ENCODE data around the gene PEPD. TPM values are rescaled to one million over a fixed set of nuclear protein-coding genes. Genes with fewer than 3 reads are reported as not detected.

The PEPD gene
- total and polyA plus RNA-seq, 2 donors (not counting 3 experiments of a cell fraction or from before 2014, with no cell fraction given) = 73.7 to 126 TPM

DNA sequence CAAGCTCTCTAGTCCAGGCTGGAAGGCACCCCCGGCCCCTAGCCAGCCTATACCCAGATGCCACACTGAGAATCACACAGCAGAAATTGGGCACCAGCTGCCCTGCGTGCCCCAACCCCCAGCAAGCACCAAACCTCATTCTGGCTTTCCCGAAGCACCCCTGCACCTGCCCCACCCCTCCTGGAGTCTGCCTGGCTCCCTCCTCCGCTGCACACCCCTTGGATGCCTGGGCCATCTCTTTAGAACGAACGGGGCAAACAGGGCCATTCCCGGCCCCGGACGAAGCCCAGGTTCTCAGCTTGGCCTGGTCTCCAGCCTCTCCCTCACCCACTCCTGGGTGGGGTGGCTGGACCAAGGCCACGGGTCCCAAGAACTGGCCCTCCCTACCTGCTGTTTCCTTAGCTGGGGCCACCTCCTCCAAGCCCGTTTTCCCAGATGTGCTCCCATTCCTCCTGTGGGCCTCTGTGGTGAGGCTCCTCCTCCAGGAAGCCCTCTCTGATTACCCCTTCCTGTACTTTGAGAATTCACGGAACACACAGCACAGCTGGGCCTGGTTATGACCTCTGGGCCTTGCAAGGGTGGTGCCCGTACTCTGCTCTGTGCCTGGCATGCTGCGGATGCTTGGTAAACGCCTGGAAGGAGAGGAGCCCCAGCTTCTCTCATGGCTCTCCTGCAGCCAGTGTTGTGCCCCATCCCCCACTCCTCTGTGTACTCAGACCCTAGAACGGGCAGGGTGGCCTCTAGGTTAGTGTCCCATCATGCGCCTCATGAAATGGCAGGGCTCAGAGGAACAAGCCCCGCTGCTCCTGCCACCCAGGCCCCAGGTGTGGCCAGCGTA is 126.6 kb downstream of the PEPD start:
- CTCF ChIA-PET = interaction anchor here (0.6 to 4.4 kb wide), 8 partner anchors 11 to 251 kb away, joined by 3 to 18 read pairs (median 8); partner anchors contain the start of gene CEBPG
- H3K9me1 ChIP-seq (replicated peaks; ENCODE audit: control insufficient read depth, extremely low read depth, insufficient read depth, low read length) = no peaks in the 10 kb centered on the region
- dilution Hi-C loops (cut with MboI; ENCODE audit: extremely low pct_ligation_motif_present, low sequenced_read_pairs) = no loop called here
- H3K27me3 ChIP-seq (ENCODE audit: control insufficient read depth in 2 of 2, insufficient read depth in 2 of 2, low read length in 2 of 2) = no peaks in the 10 kb centered on the region
- H3K4me3 ChIP-seq (replicated peaks in 1 of 3; ENCODE audit: insufficient read depth in 1 of 3, low read depth in 1 of 3, low read length in 3 of 3) = no peak overlapping the region
- no peak overlapping the region for H3K9ac ChIP-seq (replicated peaks; ENCODE audit: extremely low read depth, insufficient read depth, low read length)
- POLR2A ChIA-PET = no interaction called here
- no peak overlapping the region for H3K4me2 ChIP-seq (ENCODE audit: insufficient read depth, low read length)
- H4K20me1 ChIP-seq (replicated peaks; ENCODE audit: control insufficient read depth, extremely low read depth, insufficient read depth, low read length) = no peaks in the 10 kb centered on the region
- H3K27ac ChIP-seq (ENCODE audit: insufficient read depth, low read depth, low read length) = no peak overlapping the region
- no peaks in the 10 kb centered on the region for H3K36me3 ChIP-seq (ENCODE audit: control insufficient read depth in 2 of 2, extremely low read depth in 1 of 2, insufficient read depth in 2 of 2, low read length in 2 of 2)
- H2AFZ ChIP-seq (ENCODE audit: low read depth, low read length) = no peak overlapping the region
- TF ChIP-seq JUN (IDR thresholded peaks at IDR 0.05; ENCODE audit: borderline replicate concordance, insufficient read depth, insufficient read length, low read depth) = no peak
- peak; percentile 32 for TF ChIP-seq POLR2AphosphoS5 (IDR thresholded peaks at IDR 0.05; ENCODE audit: insufficient read depth, low read depth, low read length)
- BruUV-seq (replicated peaks) = no TSS peak
- H3K9me3 ChIP-seq (replicated peaks; ENCODE audit: control insufficient read depth, insufficient read depth, low read length) = no peaks in the 10 kb centered on the region
- peak; percentile 19 for DNase-seq (ENCODE audit: low read depth, low spot score)
- H3K79me2 ChIP-seq (ENCODE audit: control insufficient read depth, insufficient read depth, low read length) = no peaks in the 10 kb centered on the region
- FAIRE-seq = peak; percentile 80
- H3K4me1 ChIP-seq (ENCODE audit: control insufficient read depth, extremely low read depth, insufficient read depth, low read length) = peaks cover 19% of the 10 kb centered on the region
- intact Hi-C loops (cut with micrococcal nuclease) = loop anchor here (2.0 to 5.0 kb wide), 2 partner anchors 18 to 93 kb away; partner anchors contain the start of gene CEBPA

DNA sequence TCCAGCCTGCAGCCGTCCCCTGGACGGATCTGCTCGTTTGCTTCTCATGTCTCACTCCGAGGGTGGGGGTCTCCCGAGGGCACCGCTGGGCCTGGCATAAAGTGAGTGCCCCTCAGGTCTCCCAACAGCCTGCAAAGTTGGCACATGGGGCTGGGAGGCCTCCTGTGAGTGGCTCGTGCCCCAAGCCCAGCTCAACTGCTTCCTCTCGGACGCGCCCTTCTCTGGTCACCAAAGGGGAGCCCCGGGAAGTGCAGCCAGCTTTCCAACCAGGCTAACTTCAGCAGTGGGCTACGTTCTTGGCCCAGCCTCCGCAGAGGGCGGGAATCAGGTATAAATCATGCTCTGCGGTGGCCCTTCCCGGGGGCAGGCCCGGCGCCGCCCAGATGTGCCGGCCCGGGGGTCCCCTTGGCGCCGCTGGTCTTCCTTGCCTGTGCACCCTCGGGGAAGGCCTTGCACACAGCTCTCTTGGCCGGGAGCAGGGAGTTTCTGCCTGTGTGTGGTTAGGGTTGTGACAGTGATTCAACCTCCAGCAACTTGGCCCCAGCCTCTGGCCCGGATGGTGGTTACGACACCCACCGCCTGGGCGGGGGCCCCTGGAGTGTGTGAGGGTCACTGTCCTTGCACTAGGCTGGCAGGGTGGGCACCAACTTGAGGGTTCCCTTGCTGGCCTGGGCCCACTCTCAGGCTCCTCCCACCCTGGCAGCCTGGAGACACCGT is 127.4 kb downstream of the PEPD start:
- POLR2A ChIA-PET = no interaction called here
- no peak for FAIRE-seq
- CTCF ChIA-PET = interaction anchor here (0.6 to 3.6 kb wide), 6 partner anchors 10 to 158 kb away, joined by 3 to 17 read pairs (median 8); partner anchors contain the start of gene CEBPG

More for the DNA sequence above, 127.4 kb downstream of the PEPD start:
- no peaks in the 10 kb centered on the region for H3K36me3 ChIP-seq (ENCODE audit: control insufficient read depth in 2 of 2, extremely low read depth in 1 of 2, insufficient read depth in 2 of 2, low read length in 2 of 2)
- H4K20me1 ChIP-seq (replicated peaks; ENCODE audit: control insufficient read depth, extremely low read depth, insufficient read depth, low read length) = no peaks in the 10 kb centered on the region
- no TSS peak for BruUV-seq (replicated peaks)
- no peak overlapping the region for H3K4me3 ChIP-seq (replicated peaks in 1 of 3; ENCODE audit: insufficient read depth in 1 of 3, low read depth in 1 of 3, low read length in 3 of 3)
- intact Hi-C loops (cut with micrococcal nuclease) (loop anchor here (2.0 kb wide), 1 partner anchor 17 kb away; no protein-coding TSS in a partner anchor), dilution Hi-C loops (cut with MboI; ENCODE audit: extremely low pct_ligation_motif_present, low sequenced_read_pairs) (no loop called here)
- H3K27ac ChIP-seq (ENCODE audit: insufficient read depth, low read depth, low read length) = no peak overlapping the region
- H3K4me2 ChIP-seq (ENCODE audit: insufficient read depth, low read length) = no peak overlapping the region
- H3K9me1 ChIP-seq (replicated peaks; ENCODE audit: control insufficient read depth, extremely low read depth, insufficient read depth, low read length) = no peaks in the 10 kb centered on the region
- no peaks in the 10 kb centered on the region for H3K79me2 ChIP-seq (ENCODE audit: control insufficient read depth, insufficient read depth, low read length)
- no peaks in the 10 kb centered on the region for H3K27me3 ChIP-seq (ENCODE audit: control insufficient read depth in 2 of 2, insufficient read depth in 2 of 2, low read length in 2 of 2)
- no peak overlapping the region for H3K9ac ChIP-seq (replicated peaks; ENCODE audit: extremely low read depth, insufficient read depth, low read length)
- peaks cover 19% of the 10 kb centered on the region for H3K4me1 ChIP-seq (ENCODE audit: control insufficient read depth, extremely low read depth, insufficient read depth, low read length)
- DNase-seq (ENCODE audit: low read depth, low spot score) = no peak
- no peaks in the 10 kb centered on the region for H3K9me3 ChIP-seq (replicated peaks; ENCODE audit: control insufficient read depth, insufficient read depth, low read length)
- no peak overlapping the region for H2AFZ ChIP-seq (ENCODE audit: low read depth, low read length)
- TF ChIP-seq, protein P1, sequence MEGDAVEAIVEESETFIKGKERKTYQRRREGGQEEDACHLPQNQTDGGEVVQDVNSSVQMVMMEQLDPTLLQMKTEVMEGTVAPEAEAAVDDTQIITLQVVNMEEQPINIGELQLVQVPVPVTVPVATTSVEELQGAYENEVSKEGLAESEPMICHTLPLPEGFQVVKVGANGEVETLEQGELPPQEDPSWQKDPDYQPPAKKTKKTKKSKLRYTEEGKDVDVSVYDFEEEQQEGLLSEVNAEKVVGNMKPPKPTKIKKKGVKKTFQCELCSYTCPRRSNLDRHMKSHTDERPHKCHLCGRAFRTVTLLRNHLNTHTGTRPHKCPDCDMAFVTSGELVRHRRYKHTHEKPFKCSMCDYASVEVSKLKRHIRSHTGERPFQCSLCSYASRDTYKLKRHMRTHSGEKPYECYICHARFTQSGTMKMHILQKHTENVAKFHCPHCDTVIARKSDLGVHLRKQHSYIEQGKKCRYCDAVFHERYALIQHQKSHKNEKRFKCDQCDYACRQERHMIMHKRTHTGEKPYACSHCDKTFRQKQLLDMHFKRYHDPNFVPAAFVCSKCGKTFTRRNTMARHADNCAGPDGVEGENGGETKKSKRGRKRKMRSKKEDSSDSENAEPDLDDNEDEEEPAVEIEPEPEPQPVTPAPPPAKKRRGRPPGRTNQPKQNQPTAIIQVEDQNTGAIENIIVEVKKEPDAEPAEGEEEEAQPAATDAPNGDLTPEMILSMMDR (IDR thresholded peaks at IDR 0.05; ENCODE audit: extremely low read depth in 1 of 2, insufficient read depth in 1 of 2, low read depth in 1 of 2, low read length in 2 of 2) = no peak
- TF ChIP-seq POLR2AphosphoS5 (IDR thresholded peaks at IDR 0.05; ENCODE audit: insufficient read depth, low read depth, low read length) = no peak
- no peak for TF ChIP-seq MAX (IDR thresholded peaks at IDR 0.05; ENCODE audit: insufficient read depth, insufficient read length)
- TF ChIP-seq FOS (IDR thresholded peaks at IDR 0.05; ENCODE audit: borderline replicate concordance, insufficient read depth, low read length) = no peak
- TF ChIP-seq MYC (IDR thresholded peaks at IDR 0.05; ENCODE audit: low read depth, low read length) = no peak
- TF ChIP-seq POLR2A (IDR thresholded peaks at IDR 0.05; ENCODE audit: low read depth, low read length) = no peak
- TF ChIP-seq JUN (IDR thresholded peaks at IDR 0.05; ENCODE audit: borderline replicate concordance, insufficient read depth, insufficient read length, low read depth) = no peak
- TF ChIP-seq EZH2 (IDR thresholded peaks at IDR 0.05; ENCODE audit: borderline replicate concordance, low read depth, low read length, severe bottlenecking) = no peak
- TF ChIP-seq GATA2 (IDR thresholded peaks at IDR 0.05; ENCODE audit: insufficient read depth, insufficient read length, low read depth, low read length) = no peak
